ENCODE measurements around the gene MCEMP1.

MCEMP1 gene

DNA sequence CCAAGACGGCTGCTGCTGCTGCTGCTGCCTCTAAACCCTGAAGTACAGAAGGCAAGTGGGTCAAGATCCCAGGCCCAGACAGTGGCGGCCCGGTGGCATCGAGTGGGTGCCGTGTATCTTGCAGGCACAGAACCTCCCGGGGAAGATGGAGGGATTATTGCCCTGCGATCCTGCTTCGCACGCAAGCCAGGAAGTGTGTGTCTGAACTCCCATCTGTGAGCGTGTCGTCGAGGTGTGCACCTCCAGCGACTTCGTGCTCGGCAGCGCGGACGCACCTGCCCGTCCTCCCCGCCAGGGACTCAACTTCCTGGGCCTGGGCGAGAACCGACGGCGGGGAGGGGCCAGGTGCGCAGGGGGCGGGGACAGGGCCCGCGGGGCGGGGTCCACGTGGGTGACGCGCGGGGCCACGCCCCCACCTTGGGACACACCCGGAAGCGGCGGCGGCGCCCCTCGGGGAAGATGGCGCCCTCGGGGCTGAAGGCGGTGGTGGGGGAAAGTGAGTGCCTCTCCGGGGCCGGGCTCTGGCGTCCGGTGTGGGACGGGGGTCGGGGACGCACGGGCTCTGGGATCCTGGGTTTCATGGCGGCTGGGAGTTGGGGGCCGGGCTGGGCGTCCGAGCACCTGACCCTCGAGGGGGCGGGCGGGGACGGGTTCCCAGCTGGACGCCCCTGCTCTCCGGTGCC, 40.1 kb upstream of the MCEMP1 start, which contains the start of gene STXBP2:
TSS of gene STXBP2 (plus strand) at position 420 of the 683 bp plus-strand sequence. CDS start at position 460, 40 bp downstream.
- TF ChIP-seq EZH2phosphoT487 (IDR thresholded peaks at IDR 0.05; ENCODE audit: borderline replicate concordance, low read length), result no peak
- Histone ChIP-seq H3K36me3 (ENCODE audit: control insufficient read depth, low read length) (peaks cover 10% of the 10 kb centered on the region; the same call in 1 of the 2 replicates), H3K4me1 (ENCODE audit: control insufficient read depth, low read length) (peaks cover 23% of the 10 kb centered on the region), H3K4me2 (ENCODE audit: low read length) (peak within 1 kb of the TSS; percentile 85), H3K27me3 (ENCODE audit: control insufficient read depth, low read length) (no peaks in the 10 kb centered on the region), H3K79me2 (ENCODE audit: control insufficient read depth, low read length) (peaks cover 18% of the 10 kb centered on the region), H3F3A (ENCODE audit: control insufficient read depth, insufficient read depth) (peaks cover 6% of the 10 kb centered on the region; the same call in 1 of the 2 replicates), H3K27ac (ENCODE audit: low read depth, low read length) (peak within 1 kb of the TSS; percentile 12; the same call in 1 of the 2 replicates), H4K20me1 (ENCODE audit: control insufficient read depth, insufficient read depth, low read depth, low read length) (no peaks in the 10 kb centered on the region), H3K9me3 (ENCODE audit: control insufficient read depth, insufficient read depth, low read length) (peaks cover 5% of the 10 kb centered on the region; the same call in 1 of the 2 replicates), H3K9me2 (replicated peaks; ENCODE audit: control insufficient read depth, low read length) (no peaks in the 10 kb centered on the region), H3K4me3 (ENCODE audit: low read length) (peak within 1 kb of the TSS; percentile 99)

DNA sequence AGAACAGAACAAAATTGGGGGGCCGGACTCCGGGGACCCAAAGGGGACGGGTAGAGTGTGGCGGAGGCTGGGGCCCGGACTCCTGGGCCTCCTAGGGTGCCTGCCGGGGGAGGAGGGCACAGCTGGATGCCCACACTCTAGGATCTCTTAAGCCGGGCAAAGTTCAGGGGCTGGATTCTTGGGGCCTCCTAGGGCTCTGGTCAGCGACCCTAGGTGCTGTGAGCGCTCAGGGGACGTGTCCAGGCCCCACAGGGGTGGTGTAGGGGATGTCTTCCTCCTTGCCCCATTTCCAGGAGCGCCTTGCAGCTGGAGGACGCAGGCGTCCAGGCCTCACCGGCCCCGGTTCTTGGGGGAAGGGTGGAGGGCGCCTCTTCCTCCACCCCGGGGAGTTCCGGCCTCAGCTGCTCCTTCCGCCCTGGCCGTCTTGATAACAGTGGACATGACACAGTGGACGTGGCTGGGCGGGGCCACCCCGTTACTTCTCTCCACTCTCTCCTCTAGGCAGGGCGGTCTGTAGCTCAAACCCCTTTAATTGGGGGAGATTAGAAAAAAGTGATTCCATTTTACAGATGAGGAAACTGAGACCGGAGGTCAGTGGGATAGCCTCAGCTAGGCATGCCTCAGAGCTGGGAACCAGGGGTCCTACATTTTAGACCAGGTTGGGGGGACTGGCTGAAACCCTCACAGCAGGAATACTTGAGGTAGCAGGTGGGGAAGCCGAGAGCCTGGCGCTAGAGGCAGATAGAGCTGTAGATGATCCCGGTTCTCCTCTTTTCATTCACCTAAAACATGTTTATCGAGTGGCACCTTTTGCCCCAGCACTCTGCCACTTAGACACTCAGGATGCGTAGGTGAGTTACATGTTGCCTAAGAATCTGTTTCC, 39.3 kb upstream of the MCEMP1 start:
- Histone ChIP-seq H3K27me3 (ENCODE audit: control insufficient read depth, low read length) (no peaks in the 10 kb centered on the region), H3K4me1 (ENCODE audit: control insufficient read depth, low read length) (peaks cover 23% of the 10 kb centered on the region), H3K9me2 (replicated peaks; ENCODE audit: control insufficient read depth, low read length) (no peaks in the 10 kb centered on the region), H4K20me1 (ENCODE audit: control insufficient read depth, insufficient read depth, low read depth, low read length) (no peaks in the 10 kb centered on the region), H3F3A (ENCODE audit: control insufficient read depth, insufficient read depth) (peaks cover 6% of the 10 kb centered on the region; the same call in 1 of the 2 replicates), H3K4me2 (ENCODE audit: low read length) (peak overlapping the region; percentile 85), H3K79me2 (ENCODE audit: control insufficient read depth, low read length) (peaks cover 16% of the 10 kb centered on the region), H3K9me3 (ENCODE audit: control insufficient read depth, insufficient read depth, low read length) (peaks cover 5% of the 10 kb centered on the region; the same call in 1 of the 2 replicates), H3K4me3 (ENCODE audit: low read length) (peak overlapping the region; percentile 99), H3K36me3 (ENCODE audit: control insufficient read depth, low read length) (peaks cover 10% of the 10 kb centered on the region; the same call in 1 of the 2 replicates), H3K27ac (ENCODE audit: low read depth, low read length) (peak overlapping the region; percentile 12; the same call in 1 of the 2 replicates)
- TF ChIP-seq, protein P1, sequence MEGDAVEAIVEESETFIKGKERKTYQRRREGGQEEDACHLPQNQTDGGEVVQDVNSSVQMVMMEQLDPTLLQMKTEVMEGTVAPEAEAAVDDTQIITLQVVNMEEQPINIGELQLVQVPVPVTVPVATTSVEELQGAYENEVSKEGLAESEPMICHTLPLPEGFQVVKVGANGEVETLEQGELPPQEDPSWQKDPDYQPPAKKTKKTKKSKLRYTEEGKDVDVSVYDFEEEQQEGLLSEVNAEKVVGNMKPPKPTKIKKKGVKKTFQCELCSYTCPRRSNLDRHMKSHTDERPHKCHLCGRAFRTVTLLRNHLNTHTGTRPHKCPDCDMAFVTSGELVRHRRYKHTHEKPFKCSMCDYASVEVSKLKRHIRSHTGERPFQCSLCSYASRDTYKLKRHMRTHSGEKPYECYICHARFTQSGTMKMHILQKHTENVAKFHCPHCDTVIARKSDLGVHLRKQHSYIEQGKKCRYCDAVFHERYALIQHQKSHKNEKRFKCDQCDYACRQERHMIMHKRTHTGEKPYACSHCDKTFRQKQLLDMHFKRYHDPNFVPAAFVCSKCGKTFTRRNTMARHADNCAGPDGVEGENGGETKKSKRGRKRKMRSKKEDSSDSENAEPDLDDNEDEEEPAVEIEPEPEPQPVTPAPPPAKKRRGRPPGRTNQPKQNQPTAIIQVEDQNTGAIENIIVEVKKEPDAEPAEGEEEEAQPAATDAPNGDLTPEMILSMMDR (IDR thresholded peaks at IDR 0.05; ENCODE audit: low read depth, low read length, poor library complexity, severe bottlenecking), result no peak
- TF ChIP-seq EZH2phosphoT487 (IDR thresholded peaks at IDR 0.05; ENCODE audit: borderline replicate concordance, low read length), result no peak

DNA sequence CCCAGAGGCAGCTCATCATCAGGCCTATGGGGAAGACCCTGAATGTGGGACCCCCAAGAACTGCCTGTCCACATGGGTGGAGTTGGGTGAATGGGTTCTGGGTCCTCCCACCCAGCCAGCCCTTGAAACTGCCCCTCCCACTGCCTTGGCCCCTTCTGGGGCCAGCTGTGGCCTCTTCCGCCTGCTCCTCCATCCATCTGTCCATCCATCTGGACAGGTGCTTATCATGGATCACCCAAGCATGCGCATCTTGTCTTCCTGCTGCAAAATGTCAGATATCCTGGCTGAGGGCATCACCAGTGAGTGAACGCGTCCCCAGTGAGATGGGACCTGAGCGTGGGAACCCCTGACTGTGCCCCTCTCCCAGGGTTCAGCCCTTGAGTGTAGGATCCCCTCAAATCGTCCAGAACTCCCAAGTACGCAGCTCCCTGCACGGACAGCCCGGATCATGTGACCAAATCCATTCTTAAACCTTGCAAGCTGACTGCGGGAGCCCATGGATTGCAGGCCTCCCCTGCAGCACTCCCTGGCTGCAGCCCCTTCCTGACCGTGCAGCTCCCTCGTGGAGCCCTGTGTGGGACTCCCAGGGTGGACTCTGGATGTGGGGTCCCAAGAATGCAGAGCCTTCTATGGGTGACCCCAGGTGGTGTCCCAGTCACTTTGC, 38.0 kb upstream of the MCEMP1 start:
- Histone ChIP-seq H3K79me2 (ENCODE audit: control insufficient read depth, low read length) (peaks cover 16% of the 10 kb centered on the region), H3K27ac (ENCODE audit: low read depth, low read length) (no peak overlapping the region)

More for the DNA sequence above, 38.0 kb upstream of the MCEMP1 start:
- H3K9me3 ChIP-seq (ENCODE audit: control insufficient read depth, insufficient read depth, low read length), result peaks cover 5% of the 10 kb centered on the region; the same call in 1 of the 2 replicates
- H3K4me3 ChIP-seq (ENCODE audit: low read length), result no peak overlapping the region
- H3K36me3 ChIP-seq (ENCODE audit: control insufficient read depth, low read length), result peaks cover 13% of the 10 kb centered on the region; the same call in 1 of the 2 replicates
- peaks cover 6% of the 10 kb centered on the region; the same call in 1 of the 2 replicates for H3F3A ChIP-seq (ENCODE audit: control insufficient read depth, insufficient read depth)
- H4K20me1 ChIP-seq (ENCODE audit: control insufficient read depth, insufficient read depth, low read depth, low read length), result no peaks in the 10 kb centered on the region
- H3K4me1 ChIP-seq (ENCODE audit: control insufficient read depth, low read length), result peaks cover 23% of the 10 kb centered on the region
- H3K9me2 ChIP-seq (replicated peaks; ENCODE audit: control insufficient read depth, low read length), result no peaks in the 10 kb centered on the region
- no peaks in the 10 kb centered on the region for H3K27me3 ChIP-seq (ENCODE audit: control insufficient read depth, low read length)
- TF ChIP-seq EZH2phosphoT487 (IDR thresholded peaks at IDR 0.05; ENCODE audit: borderline replicate concordance, low read length), result no peak
- TF ChIP-seq, protein P1 (IDR thresholded peaks at IDR 0.05; ENCODE audit: low read depth, low read length, poor library complexity, severe bottlenecking), result no peak
- no peak overlapping the region for H3K4me2 ChIP-seq (ENCODE audit: low read length)

Measured in DOHH2 (cell line).